GM12872 (cell line): ENCODE results near the gene MLYCD.

Experiments
- CTCF ChIP-seq: IDR thresholded peaks from 3 replicates; pipeline ENCODE4 v1.5.1; 2011; ENCODE audit warnings: low read depth, mild to moderate bottlenecking, low read length, moderate library complexity; ENCODE audit not compliant: insufficient read depth

MLYCD gene

GRCh38 chr16:83943516-83944050, 44.7 kb downstream of the MLYCD start:
- no peak for TF ChIP-seq CTCF

- TF ChIP-seq CTCF, result no peak
These were observed 46.7 kb downstream of the MLYCD start for GRCh38 chr16:83945587-83945986.

- no peak for TF ChIP-seq CTCF
These were observed 47.4 kb downstream of the MLYCD start for GRCh38 chr16:83946154-83946780.

GRCh38 chr16:83946781-83947566, 48.1 kb downstream of the MLYCD start:
- TF ChIP-seq CTCF, result no peak

GRCh38 chr16:83947642-83948234, 48.8 kb downstream of the MLYCD start:
- TF ChIP-seq CTCF, result no peak

- no peak for TF ChIP-seq CTCF
These were observed 50.2 kb downstream of the MLYCD start for GRCh38 chr16:83948914-83949723.

GRCh38 chr16:83949724-83950001, 50.7 kb downstream of the MLYCD start:
- no peak for TF ChIP-seq CTCF
